Esophagus mucosa (tissue), 1 donor: ENCODE results near the gene CROT. TPM values are rescaled to one million over a fixed set of nuclear protein-coding genes. Genes with fewer than 3 reads are reported as not detected.
A peak's percentile ranks its signal among the peaks of the same experiment; 100 is the strongest.

Source experiments
- ATAC-seq: fragments of 200-7000 bp; cut with Tn5 transposase; one replicate; pipeline ENCODE4 v1.9.1; 2020
- total RNA-seq: library from RNA; stranded (reverse); gene quantifications from one replicate; pipeline ENCODE4 v1.2.4, GENCODE V29; 2023
- donor health status: DM: yes; HTN: yes; CAD: no.

The CROT gene, protein sequence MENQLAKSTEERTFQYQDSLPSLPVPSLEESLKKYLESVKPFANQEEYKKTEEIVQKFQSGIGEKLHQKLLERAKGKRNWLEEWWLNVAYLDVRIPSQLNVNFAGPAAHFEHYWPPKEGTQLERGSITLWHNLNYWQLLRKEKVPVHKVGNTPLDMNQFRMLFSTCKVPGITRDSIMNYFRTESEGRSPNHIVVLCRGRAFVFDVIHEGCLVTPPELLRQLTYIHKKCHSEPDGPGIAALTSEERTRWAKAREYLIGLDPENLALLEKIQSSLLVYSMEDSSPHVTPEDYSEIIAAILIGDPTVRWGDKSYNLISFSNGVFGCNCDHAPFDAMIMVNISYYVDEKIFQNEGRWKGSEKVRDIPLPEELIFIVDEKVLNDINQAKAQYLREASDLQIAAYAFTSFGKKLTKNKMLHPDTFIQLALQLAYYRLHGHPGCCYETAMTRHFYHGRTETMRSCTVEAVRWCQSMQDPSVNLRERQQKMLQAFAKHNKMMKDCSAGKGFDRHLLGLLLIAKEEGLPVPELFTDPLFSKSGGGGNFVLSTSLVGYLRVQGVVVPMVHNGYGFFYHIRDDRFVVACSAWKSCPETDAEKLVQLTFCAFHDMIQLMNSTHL
- total RNA-seq: 18.1 TPM

DNA sequence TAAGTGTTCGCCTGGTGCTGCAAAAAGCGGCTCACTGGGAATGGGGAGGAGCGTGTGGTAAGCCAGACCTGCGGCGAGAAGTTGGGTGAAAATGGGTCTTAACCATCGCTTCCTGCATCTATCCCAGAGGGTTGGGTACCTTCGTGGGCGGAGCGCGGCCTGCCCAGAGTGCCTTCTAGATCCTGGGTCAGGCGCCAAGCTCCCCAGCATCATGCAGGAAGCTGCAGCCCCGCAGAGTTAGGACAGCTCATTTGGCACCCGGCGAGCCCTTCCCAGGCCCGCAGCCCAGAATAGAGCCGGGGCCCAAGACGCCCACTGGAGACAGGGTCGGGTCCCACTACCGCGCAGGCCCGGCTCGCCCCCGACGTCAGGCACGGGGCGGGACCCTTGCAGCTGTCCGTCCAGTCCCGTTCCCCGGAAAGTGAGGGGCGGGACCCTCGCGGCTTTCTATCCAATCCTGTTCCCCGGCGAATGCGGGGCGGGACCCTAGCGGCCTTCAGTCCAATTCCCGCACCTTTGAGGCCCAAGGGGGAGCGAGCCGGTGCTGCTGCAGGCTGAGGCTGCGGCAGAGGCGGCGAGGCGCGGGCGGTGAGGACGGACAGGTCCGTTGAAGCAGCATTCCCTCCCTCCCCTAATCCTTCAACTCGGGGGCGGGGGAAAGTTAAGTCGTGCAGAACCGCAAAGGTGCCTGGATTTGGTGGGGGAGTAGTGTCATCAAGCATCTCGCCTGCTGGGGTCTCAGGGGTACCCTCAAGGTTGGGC lies at the start of gene CROT:
CROT (plus strand) TSS at position 499 of the 762 bp plus-strand sequence. CDS start 3,405 bp downstream, outside the sequence.
- peak; percentile 99 for ATAC-seq

DNA sequence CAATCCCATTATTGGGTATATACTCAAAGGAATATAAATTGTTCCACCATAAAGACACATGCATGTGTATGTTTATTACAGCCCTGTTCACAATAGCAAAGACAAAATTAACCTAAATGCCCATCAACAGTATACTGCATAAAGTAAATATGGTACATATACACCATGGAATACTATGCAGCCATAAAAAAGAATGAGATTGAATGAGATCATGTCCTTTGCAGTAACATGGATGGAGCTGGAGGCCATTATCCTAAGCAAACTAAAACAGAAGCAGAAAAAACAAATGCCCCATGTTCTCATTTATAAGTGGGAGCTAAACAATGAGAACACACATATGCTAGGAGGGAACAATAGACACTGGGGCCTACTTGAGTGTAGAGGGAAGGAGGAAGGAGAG lies 44.7 kb upstream of the CROT start:
- no peak for ATAC-seq

DNA sequence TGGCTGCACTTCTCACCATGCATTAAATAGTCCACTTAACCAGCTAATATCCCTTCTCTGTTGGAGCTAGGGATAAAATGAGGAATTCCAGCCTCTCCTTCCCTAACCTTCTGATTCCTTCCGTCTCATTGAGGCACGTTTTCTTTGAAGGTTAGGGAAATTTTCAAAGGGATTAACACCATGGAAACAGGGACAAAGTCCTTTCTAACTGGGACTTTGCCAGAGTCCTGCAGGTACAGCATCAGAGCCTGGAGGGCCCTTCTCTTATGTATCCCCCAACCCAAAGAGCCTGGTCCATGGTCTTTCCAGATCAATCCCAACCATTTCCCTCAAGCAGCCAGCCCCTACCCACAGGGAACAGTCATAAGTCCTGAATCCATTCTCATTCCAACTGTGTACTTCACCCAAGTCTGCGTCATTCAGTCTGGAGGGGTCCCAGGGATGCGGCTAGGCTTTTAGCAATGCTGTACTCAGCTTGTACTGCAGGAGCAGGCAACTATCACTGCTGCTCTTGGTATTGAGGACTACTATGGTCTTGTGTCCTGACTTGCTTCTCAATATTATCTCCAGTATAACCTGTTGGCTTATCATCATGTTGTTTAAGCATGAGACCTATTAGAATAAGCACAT lies 34.6 kb upstream of the CROT start:
- no peak for ATAC-seq

DNA sequence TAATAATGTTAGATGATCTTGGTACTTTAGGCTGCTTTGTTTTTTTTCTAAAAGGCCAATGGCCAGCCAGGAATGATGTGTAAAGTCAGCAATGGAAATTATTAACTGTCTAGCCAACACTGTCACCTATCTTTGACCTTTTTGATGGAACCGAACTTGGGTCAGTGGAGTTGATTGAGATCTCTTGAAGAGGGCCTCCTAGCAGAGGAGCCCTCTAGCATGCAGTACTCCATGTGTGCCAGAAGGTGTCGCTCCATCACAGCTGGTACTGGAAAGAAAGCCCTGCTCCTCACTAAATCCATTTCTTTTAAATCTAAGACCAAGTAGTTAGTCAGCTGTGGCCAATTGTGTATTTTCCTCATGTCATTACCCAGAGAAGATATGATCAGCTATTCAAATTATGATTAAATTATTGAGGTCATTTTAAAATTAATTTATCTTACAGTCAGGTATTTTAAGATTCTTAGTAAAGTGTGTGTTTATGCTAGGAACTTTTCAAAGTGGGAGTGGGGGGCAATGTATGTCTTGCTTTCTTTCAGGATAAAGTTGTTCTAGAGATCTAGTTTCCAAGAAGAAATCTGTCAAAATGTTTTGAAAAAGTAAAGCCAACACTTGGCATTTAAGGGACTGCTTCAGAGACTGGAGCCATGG lies 33.1 kb upstream of the CROT start:
- peak; percentile 91 for ATAC-seq

DNA sequence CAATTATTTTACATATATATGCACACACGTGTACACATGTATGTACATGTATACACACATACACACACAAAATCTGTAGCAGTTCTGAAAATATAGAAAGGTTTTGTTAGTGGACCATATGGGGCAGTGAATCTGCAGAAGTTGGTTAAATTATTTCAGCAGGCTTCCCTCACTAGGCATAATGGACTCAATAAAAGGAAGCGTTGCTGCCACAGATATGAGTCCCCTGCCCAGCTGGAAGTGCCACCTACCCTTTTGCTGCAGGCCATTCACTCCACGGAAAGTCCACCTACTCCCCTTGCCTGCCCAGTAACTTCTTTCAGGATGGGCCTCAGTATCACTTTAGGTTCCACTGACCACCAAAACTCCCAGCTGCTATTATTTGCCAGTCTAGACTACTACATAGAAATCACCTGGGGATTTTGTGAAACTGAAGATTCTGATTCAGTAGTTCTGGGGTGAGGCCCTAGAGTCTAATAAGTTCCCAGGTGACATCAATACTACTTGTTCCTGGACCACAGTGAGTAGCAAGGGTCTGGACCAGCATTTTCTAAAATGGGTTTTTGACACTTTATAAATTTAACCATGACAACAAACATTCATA lies 29.3 kb upstream of the CROT start:
- no peak for ATAC-seq

DNA sequence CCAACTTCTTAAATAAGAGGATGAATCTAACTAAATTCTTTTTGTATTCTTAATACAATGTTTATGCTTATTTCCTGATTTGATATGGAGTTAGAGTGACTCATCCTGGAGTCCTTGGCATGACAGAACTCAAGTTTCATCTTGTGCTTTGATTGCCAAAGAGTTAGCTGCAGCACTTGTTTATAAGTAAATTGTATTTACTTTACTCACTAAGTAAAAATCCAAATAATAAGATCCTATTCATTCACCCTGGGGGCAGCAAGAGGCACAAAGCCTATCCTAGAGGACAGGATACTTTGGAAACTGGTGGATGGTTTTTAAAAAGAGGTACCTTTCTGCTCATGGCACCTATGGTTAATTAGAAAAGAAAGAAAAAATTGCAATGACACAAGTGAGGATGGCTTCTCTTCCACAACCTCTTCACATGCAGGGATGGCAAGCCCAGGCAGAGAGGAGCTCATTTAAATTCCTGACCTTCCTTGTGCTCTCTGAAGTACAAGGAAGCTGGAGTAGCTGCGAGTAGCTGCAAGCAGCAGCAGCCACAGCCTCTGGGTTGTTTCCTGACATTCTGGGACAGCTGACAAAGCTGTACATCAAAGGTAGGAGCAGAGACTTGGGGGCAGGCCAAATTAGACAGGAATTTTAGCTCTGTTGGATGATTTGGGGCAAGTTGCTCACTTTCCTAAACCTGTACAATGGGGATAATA lies 28.5 kb upstream of the CROT start:
- ATAC-seq: peak; percentile 92

DNA sequence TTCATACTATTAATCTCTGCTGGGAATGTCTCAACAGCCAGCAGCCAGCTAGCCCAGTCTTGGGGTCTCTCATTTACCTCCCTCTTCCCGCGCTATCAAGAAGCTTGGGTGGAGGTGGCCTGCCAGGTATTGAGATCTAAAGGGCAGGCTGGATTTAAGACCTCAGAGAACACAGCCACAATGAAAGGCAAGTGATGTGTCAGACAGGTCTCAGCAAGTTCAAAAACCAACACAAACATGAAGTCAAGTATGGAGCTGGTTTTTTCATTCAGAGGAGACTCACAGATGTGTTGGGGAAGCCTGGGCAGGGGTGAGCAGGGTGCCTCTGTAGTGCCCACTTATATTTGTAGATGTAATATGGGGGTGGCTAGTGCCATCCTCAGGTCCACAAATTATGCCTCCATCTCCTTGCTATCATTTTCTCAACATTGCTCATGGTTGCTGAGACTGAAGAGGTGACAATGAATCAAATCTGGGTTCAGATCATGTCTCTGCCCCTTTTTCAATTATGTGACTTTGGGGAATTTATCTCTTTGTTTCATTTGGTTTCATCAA lies 27.7 kb upstream of the CROT start:
- peak; percentile 72 for ATAC-seq

DNA sequence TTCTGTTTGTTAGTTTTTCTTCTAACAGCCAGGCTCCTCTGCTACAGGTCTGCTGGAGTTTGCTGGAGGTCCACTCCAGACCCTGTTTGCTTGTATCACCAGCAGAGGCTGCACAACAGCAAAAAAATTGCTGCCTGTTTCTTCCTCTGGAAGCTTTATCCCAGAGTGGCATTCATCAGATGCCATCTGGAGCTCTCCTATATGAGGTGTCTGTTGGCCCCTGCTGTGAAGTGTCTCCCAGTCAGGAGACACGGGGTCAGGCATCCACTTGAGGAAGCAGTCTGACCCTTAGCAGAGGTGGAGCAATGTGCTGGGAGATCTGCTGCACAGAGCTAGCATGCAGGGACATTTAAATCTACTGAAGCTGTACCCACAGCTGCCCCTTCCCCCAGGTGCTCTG lies 26.7 kb upstream of the CROT start:
- ATAC-seq: no peak

DNA sequence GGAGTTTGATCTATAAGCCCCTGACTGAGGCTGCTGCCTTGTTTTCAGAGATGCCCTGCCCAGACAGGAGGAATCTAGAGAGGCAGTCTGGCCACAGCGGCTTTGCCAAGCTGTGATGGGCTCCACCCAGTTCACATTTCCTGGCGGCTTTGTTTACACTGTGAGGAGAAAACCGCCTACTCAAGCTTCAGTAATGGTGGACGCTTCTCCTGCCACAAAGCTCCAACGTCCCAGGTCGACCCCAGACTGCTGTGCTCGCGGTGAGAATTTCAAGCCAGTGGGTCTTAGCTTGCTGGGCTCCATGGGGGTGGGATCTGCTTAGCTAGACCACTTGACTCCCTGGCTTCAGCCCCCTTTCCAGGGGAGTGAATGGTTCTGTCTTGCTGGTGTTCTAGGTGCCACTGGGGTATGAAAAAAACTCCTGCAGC lies 26.3 kb upstream of the CROT start:
- ATAC-seq: peak; percentile 48

DNA sequence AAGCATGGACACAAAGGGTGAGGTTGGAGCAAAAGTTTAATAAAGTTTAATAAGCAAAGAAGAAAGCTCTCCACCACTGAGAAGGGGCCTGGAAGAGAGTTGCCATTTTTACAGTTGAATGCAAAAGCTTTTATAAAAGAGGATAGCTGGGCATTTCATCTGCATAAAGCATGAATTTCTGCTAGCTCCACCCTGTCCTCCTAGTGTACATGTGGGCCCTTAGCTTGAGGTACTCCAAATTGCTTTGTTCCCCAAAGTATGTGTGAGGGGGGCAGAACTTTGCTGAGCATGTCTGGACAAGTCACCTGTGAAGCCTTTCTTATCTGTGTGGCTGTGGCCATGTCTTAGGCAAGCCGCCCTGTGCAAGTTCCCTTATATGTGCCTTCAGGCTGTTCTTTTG lies 22.6 kb upstream of the CROT start:
- ATAC-seq: peak; percentile 29

DNA sequence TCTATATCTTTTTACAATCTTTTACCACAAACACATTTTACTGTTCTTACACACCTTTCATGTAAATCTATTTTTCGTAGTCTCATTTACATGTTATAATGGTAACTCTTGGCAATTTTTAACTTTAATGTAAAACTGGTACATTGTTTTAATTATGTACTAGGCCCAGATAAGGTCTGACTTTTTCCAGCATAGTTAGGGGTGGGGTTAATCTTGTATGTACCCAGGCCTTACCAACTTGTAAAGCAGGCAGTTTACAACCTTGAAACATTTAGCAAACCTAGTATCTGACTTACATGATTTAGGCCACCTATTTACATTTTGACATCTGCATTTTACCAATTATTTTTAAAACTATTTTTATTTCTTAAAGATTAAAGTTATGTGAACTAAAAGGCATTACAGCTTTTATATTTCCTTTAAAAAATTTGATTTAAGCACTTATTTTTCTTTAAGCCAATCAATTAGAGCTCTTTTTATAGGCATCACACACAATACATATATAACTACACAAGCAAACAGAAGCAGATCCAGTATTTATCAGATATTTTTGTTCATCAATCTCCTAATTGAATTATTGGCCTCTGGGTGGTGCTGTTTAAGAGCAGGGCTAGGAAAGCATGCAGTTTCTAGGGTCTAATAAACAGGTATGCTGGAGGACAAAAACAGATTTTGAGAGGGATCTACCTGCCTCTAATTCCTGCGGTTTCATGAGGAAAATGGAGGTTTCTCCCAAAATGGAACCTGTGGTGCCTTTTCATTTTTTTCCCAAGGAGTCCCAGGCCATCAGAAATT lies 19.7 kb upstream of the CROT start:
- no peak for ATAC-seq

DNA sequence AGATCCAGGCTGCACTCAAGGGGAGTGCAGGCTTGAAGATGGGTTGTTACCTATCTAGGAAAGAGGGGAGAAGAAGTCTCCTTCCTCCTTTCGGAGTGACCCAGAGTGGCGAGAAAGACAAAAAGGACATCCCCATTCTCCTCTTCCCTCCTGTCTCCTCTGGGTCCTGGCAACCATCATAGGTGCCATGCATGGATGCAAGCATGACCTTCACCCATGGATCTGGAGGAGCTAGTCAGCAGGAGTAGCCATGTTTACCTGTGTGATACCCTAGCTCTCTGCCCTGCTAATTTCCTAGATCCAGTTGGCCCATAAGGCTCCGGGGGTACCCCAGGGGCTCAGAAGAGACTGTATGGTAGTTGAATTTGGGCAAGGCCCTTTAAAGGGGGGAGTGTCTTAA lies 17.2 kb upstream of the CROT start:
- no peak for ATAC-seq

DNA sequence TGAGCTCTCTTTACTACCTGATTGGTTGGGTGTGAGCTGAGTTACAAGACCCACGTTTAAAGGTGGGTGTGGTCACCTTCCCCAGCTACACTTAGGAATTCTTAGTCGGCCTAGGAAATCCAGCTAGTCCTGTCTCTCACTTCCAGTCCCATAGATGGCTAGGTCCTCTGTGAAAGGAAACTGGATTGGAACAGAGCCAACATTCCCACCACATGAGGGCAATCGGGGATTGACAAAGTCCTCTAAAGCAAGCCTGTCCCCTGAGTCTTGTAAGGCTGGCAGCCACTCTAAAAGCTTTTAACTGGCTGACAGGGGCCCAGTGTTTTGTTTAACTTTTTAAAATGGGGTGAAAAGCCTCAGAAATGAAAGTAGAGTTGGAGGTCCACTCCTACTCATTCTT lies 15.1 kb upstream of the CROT start:
- no peak for ATAC-seq

DNA sequence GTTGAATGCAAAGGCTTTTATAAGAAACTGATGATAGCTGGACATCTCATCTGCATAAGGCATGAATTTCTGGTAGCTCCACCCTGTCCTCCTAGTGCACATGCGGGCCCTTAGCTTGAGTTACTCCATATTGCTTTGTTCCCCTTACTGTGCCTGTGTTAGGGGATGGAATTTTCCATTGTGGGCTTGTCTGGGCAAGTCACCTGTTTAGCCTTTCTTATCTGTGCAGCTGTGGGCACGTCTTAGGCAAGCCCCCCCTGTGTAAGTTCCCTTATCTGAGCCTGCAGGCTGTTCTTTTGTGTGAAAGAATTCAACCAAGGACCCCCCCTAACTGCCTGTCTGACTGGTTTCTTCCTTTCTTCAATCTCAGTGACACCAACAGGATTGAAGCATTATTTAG lies 14.5 kb upstream of the CROT start:
- no peak for ATAC-seq

DNA sequence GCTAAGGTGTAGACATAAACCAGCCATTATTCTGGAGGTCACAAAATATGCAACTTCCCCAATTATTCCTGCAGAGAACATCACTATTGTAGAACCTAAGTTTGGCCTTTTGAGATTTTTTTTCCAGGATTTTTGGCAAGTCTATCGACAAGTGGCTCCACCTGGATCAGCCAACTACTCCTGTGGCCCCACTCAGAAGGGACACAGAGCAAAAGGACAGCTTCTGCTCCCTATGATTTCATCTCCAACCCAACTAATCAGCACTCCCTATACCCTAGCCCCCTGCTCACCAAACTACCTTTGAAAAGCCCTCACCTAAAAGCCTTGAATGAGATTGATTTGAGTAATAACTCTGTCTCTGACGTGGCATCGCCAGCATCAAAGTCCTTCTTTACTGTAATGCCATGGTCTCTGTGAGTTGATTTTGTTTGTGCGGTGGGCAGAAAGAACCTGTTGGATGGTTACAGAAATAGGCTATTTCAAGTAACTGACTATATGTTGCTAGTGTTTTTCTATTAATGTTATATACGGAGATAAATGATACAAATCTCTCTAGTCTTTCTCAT lies 13.7 kb upstream of the CROT start:
- no peak for ATAC-seq

DNA sequence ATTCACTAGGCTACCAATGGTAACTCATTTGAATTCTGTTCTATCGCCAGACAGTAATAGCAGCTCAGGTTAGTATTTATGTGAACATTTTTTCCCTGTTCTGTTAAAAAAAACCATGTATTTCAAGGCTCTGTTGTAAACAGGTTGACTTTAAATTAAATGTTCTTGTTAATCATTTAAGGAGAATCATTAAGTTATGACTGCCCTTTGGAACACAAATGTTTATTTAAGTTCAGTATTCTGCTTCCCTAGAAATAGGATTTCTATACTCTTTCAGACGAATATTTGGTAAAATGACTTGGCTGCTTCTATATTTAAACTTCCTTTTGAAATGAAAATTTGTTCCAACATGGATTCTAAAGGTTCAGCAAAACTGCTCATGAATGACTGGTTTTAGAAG lies 13.1 kb upstream of the CROT start:
- no peak for ATAC-seq

DNA sequence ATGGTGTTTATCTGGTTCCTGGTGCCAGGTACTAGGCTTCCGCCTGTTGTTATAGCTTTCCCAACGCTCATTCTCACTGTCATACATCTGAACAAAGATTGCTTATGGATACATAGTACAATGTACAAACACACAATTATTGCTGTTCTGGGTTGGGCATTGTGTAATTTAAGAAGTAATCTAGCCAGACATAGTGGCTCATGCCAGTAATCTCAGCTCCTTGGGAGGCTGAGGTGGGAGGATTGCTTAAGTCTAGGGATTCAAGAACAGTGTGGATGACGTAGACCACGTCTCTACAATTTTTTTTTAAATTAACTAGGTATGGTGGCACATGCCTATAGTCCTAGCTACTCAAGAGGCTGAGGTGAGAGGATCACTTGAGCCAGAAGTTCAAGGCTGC lies 9.3 kb upstream of the CROT start:
- no peak for ATAC-seq

DNA sequence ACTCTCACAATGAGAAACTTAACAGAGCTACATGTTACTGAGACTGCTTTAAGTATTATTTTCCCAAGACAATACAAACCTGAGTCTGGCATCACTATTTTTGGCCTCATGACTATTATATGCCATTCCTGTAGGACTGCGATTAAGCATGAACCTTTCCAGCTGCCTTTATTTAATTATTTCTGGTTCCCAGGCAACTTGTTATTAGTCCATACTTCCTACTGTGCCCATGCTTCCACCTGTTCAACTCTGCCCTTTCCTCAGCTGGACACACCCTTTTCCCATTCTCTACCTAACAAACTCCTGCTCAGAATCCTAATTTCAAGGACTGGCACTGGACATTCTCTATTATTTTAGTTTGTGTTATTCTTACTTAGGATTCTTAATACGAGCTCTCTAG lies 8.1 kb upstream of the CROT start:
- ATAC-seq: no peak

DNA sequence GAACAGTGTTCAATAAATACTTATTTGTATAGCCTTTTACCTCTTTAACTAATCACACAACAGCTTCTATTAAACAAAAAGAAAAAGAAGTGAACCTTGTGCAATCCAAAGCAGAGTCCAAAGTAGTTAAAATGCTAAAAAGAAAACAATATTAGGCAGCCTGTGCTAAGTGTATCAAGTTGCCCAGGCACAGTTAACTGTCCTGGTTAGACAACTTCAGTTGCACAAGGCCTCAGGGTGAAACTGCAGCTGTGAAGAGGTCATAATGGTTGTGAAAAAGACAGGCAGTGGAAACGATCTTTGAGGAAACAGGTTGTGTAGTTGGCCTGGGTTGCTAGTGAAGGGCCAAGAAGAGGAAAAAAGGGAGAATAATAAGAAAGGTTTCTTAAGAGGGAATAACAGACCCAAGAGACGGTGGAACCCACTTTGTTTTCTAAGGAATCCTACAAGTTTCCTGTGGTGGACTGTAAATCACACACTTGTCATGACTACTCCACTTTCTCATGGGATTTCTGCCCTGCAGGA lies 6.0 kb upstream of the CROT start:
- ATAC-seq: peak; percentile 44

DNA sequence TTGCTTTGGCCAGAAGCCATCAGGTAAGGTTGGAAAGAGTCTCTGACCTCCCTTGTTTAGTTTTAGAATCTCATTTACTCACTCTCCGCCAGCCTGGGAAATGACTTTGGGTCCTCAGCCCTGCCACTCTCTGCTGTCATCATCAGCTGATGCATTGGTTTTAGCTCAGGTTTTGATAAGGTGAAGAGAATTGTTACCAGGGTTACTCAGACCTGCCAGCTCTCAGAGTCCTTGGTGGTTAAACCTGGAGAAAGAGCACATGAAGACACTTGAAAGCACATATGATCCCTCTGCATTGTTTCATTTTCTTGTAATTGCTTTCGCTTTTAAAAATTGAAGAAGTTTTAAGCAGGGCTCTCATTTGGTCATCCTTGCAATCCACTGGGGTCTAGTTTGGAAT lies 4.0 kb upstream of the CROT start:
- no peak for ATAC-seq
